Breast epithelium (tissue), 4 donors: Measurements from ENCODE around the gene GPR78. TPM values are rescaled to one million over a fixed set of nuclear protein-coding genes. Genes with fewer than 3 reads are reported as not detected.

ENCODE experiments used
- DNase-seq, 2 donors: peaks; one replicate each; pipeline ENCODE4 v3.0.0-alpha.2; 2019; ENCODE audit warnings: low spot score in 2 of 2
- H3K27ac ChIP-seq, 2 donors: fragments of 200-600 bp; sonication (generic) in 1 of 2; one replicate each; pipeline ENCODE4 v1.5.1; 2016 to 2019; ENCODE audit warnings: mild to moderate bottlenecking in 1 of 2
- H3K27me3 ChIP-seq, 2 donors: fragments of 200-600 bp; sonication (generic) in 1 of 2; one replicate each; pipeline versions ENCODE4 v1.5.1 to v1.6.0; 2017 to 2019; ENCODE audit warnings: control low read depth in 1 of 2, mild to moderate bottlenecking in 1 of 2
- H3K36me3 ChIP-seq: fragments of 200-600 bp; one replicate; pipeline ENCODE4 v1.5.1; 2019
- H3K4me1 ChIP-seq, 2 donors: fragments of 200-600 bp; sonication (generic); one replicate each; pipeline ENCODE4 v1.5.1; 2016 to 2019; ENCODE audit warnings: control low read depth in 1 of 2
- H3K4me3 ChIP-seq, 3 donors: fragments of 200-600 bp; sonication (generic); 1 replicate in 2 of 3; 2 replicates in 1 of 3; pipeline ENCODE4 v1.5.1; 2016 to 2019; ENCODE audit warnings: mild to moderate bottlenecking in 3 of 3, moderate library complexity in 2 of 3
- H3K9me3 ChIP-seq, 2 donors: fragments of 200-600 bp; sonication (generic) in 1 of 2; one replicate each; pipeline ENCODE4 v1.5.1; 2016 to 2019; ENCODE audit warnings: control low read depth in 1 of 2
- CTCF ChIP-seq, 3 donors: fragments of 450-650 bp; IDR thresholded peaks; one replicate each; pipeline ENCODE4 v1.5.1; 2016 to 2017; ENCODE audit warnings: antibody characterized with exemption in 3 of 3, mild to moderate bottlenecking in 3 of 3, moderate library complexity in 3 of 3
- POLR2A ChIP-seq: fragments of 450-650 bp; IDR thresholded peaks from one replicate; pipeline ENCODE4 v1.6.1; 2016; ENCODE audit warnings: antibody characterized with exemption, mild to moderate bottlenecking, moderate library complexity
- POLR2AphosphoS5 ChIP-seq, 3 donors: sonication (generic); formaldehyde crosslinking; IDR thresholded peaks; one replicate each; pipeline ENCODE4 v1.6.1; 2017; ENCODE audit warnings: antibody characterized with exemption in 3 of 3
- intact Hi-C: fragments of 100-400 bp; cut with DNase I; formaldehyde crosslinking; loops from one replicate; pipeline ENCODE4 v1.15.1; 2023; ENCODE audit warnings: low total_unique reads
- total RNA-seq, 3 donors: library from RNA; depleted of rRNA; stranded (reverse); fragments of >200 nt; gene quantifications; one replicate each; pipeline ENCODE4 v1.1.0, GENCODE V29; 2016

GPR78 gene
- total RNA-seq, 3 donors from 2014 or later = 0.15 to 0.33 TPM; not detected in 1

GRCh38 chr4:8590546-8590880, 10.3 kb downstream of the GPR78 start:
- no peak for DNase-seq
- intact Hi-C loops = no loop called here
- Histone ChIP-seq H3K36me3 (no peaks in the 10 kb centered on the region), H3K4me3 (no peak overlapping the region), H3K27ac (no peak overlapping the region), H3K27me3 (peaks cover 0 to 33% of the 10 kb centered on the region in 2 donors), H3K9me3 (no peaks in the 10 kb centered on the region), H3K4me1 (no peaks in the 10 kb centered on the region)
- TF ChIP-seq POLR2A (no peak), POLR2AphosphoS5 (IDR thresholded peaks at IDR 0.05) (no peak), CTCF (IDR thresholded peaks at IDR 0.05) (no peak)

DNA sequence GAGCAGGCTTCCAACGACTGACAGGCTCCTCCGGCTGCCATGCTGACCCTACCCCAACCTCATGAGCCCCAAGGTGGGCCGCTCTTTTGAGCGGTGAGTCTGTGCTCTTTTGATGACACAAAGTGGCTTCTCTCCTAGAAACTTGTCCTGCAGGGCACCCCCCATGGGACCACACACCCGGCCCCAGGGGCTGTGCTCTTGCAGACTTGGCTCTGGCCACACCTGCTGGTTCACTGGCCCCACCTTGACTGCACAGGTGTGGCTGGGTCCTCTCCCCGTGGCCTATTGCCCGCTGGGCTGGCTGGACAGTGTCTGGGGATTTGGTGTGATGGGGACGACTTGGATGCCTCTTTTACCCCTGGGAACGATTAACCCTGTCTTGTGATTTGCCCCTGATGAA, 10.9 kb downstream of the GPR78 start:
- H3K27me3 ChIP-seq = peaks cover 0 to 29% of the 10 kb centered on the region in 2 donors
- no peaks in the 10 kb centered on the region for H3K9me3 ChIP-seq
- H3K27ac ChIP-seq = no peak overlapping the region
- no peaks in the 10 kb centered on the region for H3K4me1 ChIP-seq
- H3K4me3 ChIP-seq = no peak overlapping the region
- TF ChIP-seq POLR2A = no peak
- TF ChIP-seq CTCF (IDR thresholded peaks at IDR 0.05) = no peak
- no peak for TF ChIP-seq POLR2AphosphoS5 (IDR thresholded peaks at IDR 0.05)
- intact Hi-C loops = no loop called here
- no peak for DNase-seq
- H3K36me3 ChIP-seq = no peaks in the 10 kb centered on the region

DNA sequence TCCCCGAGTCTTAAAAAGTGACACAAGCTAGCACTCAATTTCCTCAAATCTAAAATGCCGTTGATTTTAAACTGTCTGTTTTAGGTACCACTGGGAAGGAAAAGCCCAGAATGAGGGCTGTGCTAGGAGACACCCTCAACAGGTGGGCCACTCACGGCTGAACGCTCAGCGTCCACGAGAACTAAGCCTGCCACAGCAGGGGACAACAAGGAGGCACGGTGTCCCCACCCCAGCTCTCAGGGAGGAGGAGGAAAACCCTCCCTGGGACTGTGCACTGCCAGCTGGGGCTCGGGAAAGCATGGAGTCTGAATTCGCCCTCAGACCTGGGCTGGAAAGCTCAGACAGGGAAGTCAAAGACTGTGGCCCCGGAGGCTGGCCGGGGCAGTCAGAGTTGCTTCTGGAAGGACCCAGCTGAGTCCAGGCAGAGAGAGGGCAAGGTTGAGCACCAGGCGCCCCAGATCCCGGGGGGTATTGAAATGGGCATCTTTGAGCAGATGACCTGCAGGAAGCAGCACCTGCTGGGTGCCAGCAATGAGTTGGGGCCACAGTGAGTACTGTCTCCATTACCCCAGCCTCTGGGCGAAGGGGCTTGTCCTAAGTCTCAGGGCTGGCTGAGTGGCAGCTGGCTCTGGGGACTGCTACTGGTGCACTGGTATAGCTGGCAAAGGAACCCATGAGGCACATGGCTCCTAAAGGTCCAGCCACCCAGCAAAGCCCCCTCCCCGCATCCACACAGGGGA, 11.6 kb downstream of the GPR78 start:
- H3K27ac ChIP-seq = no peak overlapping the region
- H3K4me3 ChIP-seq = peak overlapping the region in 1 of 3 donors; percentile 65
- no peaks in the 10 kb centered on the region for H3K36me3 ChIP-seq
- no peak for DNase-seq
- no peaks in the 10 kb centered on the region for H3K9me3 ChIP-seq
- intact Hi-C loops = no loop called here
- no peaks in the 10 kb centered on the region for H3K4me1 ChIP-seq
- TF ChIP-seq CTCF (IDR thresholded peaks at IDR 0.05) (no peak), POLR2A (no peak), POLR2AphosphoS5 (IDR thresholded peaks at IDR 0.05) (no peak)
- H3K27me3 ChIP-seq = peaks cover 0 to 28% of the 10 kb centered on the region in 2 donors

GRCh38 chr4:8592366-8593263, 12.4 kb downstream of the GPR78 start, which contains the start of gene CPZ:
CPZ (plus strand) TSS chr4:8592765; CDS start chr4:8592834, 69 bp downstream.
- Histone ChIP-seq H3K27ac (peak within 1 kb of the TSS; percentile 7 to 75), H3K36me3 (no peaks in the 10 kb centered on the region), H3K27me3 (peaks cover 0 to 28% of the 10 kb centered on the region in 2 donors), H3K4me3 (peak within 1 kb of the TSS; percentile 2 to 65 (median 45)), H3K9me3 (no peaks in the 10 kb centered on the region), H3K4me1 (no peaks in the 10 kb centered on the region)
- intact Hi-C loops = no loop called here
- no peak for DNase-seq
- TF ChIP-seq POLR2AphosphoS5 (IDR thresholded peaks at IDR 0.05) = no peak
- no peak for TF ChIP-seq CTCF (IDR thresholded peaks at IDR 0.05)
- TF ChIP-seq POLR2A = no peak
